GM21737 (cell line): Measurements from ENCODE around the gene RSPO4.

ENCODE experiments used
- ATAC-seq: cut with Tn5 transposase; IDR thresholded peaks from one replicate; pipeline ENCODE4 v1.9.1; 2021; ENCODE audit warnings: mild to moderate bottlenecking, moderate library complexity; ENCODE audit not compliant: unreplicated experiment

RSPO4 gene

GRCh38 chr20:944774-945410, 57.2 kb downstream of the RSPO4 start:
- ATAC-seq, result no peak

GRCh38 chr20:944148-944547, 58.0 kb downstream of the RSPO4 start:
- no peak for ATAC-seq

GRCh38 chr20:942611-943010, 59.5 kb downstream of the RSPO4 start:
- no peak for ATAC-seq

GRCh38 chr20:940926-941325, 61.2 kb downstream of the RSPO4 start:
- ATAC-seq, result no peak

- ATAC-seq, result no peak
Observed at GRCh38 chr20:939606-940005, 62.5 kb downstream of the RSPO4 start.

GRCh38 chr20:934186-934840, 67.8 kb downstream of the RSPO4 start:
- no peak for ATAC-seq

- no peak for ATAC-seq
Observed at GRCh38 chr20:933029-933428, 69.1 kb downstream of the RSPO4 start.

DNA sequence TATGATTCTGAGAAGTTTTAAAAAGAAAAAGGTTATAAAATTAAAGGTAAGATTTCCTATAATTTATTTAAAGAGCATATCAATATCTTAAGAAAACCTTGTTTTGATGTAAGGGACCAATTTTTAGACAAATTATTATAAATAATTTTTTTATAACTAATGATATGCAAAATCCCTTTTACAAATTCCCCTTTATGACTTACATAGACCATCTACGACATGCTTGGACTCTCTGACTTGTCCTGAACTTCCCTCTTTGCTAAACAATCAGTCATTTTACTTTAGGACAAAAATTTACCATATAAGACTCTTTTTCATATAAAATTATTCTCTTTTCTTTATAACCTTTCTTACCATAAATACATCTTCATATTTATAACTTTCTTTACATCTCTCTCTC, 70.7 kb downstream of the RSPO4 start:
- ATAC-seq, result no peak

DNA sequence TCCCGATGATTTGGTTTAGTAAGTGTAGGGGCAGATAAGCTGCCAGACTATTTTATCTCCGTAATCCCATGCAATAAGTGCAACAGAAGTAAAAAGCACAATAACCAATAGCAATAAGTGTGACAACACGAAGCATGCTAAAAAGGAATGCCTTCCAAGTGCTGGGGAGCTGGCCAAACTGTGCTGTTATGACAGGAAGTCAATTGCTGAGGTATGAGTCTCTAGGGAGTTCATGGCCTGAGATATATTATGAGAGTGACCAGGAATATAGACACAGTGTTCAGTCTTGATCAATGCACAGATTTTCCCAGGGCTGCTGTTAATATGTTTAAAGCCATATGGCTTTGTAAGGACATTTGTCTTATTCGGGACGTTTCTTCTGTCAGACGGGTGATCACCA, 75.4 kb downstream of the RSPO4 start:
- no peak for ATAC-seq

- ATAC-seq, result no peak
Observed at GRCh38 chr20:925516-925915, 76.6 kb downstream of the RSPO4 start.

- no peak for ATAC-seq
Observed at GRCh38 chr20:924639-925038, 77.5 kb downstream of the RSPO4 start.

DNA sequence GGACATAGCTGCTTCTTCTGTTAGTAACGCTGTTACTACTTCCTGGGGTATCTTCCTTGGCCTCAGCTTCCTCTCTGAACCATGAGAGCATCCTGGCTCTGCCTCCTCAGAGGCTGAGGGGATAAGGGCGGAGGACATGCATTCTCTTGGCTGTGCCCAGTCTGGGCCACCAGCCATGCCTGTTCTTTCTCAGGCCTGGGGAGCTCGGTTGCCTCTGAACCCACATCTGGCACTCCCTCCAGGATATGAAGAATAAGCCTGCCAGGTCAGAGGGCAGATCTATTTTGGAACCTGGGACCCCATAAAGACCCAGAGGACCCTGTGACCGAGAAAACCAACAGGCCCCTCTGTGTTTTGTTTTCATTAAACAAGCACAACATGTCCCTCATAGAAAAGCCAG, 79.3 kb downstream of the RSPO4 start:
- no peak for ATAC-seq

DNA sequence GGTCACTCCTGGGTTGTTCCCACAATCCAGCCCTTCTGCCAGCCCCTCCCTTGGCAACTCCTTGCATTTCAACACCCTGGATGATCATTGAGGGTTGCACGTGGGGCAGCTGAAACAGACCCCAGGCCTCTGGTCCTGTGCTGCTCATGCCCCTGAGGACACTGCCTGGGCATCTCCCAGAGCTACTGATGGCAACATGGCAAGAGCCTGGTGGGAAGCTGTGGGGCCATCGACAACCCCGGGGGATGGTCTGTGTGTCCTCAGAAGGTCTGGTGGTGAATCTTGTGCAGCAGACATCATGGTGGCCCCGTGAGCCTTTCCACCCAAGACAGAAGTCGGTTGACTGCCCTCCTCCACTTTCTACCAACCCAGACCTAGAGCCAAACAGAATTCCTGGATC, 81.0 kb downstream of the RSPO4 start:
- no peak for ATAC-seq

DNA sequence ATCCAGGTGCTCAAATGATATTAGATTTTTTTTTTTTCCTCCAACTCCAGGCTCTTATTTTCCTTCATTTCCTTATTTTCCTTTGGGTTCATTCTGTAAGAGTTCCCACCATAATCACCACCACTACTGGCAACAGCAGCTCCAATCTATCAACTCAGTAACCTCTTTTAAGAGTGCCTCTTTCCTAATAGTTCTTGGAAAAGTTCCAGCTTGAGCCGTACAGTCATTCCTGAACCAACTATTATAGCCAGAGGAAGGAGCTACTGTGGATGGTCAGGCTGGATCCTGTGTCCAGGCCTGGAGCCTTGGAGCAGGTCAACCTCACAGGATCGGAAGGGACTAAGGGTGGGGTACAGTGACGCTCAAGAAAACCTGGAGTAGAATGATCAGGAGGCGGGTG, 81.8 kb downstream of the RSPO4 start:
- ATAC-seq, result no peak

DNA sequence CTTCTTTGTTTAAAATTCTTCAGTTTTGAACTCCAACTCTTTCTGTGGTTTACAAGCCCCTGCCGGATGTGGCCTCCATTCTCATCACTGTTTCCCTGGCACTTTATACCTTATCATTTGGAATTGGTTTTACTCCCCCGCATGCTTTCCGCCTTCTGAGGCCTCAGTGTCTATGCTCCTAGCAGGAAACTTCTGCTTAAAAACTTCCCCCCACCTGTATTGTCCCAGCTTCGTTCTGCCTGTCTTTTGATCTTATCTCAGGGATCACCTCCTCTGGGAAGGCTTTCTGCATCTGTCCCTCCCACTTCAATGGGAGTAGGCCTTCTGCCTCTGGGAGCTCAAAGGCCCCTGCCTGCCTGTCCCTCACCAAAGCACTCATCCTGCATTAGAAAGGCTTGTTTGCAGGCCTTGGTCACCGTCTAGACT, 82.6 kb downstream of the RSPO4 start:
- no peak for ATAC-seq

GRCh38 chr20:917416-917815, 84.7 kb downstream of the RSPO4 start:
- ATAC-seq, result no peak

DNA sequence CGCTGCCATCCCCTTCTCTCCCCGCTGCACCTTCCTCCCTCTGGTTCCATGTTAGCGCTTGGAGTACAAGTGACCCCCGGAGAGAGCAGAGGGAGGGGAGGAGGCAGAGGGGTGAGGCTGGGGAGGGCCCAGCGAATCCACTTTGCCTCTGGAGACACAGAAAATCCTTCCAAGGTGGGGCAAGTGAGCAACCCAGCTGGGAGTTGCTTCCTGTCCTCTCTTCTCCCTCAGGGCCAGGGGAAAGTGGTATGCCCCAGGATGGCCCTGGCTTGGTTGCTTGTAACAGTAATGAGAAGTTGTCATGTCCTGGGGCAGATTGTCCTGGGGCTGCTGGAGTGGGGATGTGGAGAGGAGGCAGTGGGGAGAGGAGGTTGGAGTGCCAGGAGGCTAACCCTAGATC, 85.3 kb downstream of the RSPO4 start:
- ATAC-seq, result no peak

DNA sequence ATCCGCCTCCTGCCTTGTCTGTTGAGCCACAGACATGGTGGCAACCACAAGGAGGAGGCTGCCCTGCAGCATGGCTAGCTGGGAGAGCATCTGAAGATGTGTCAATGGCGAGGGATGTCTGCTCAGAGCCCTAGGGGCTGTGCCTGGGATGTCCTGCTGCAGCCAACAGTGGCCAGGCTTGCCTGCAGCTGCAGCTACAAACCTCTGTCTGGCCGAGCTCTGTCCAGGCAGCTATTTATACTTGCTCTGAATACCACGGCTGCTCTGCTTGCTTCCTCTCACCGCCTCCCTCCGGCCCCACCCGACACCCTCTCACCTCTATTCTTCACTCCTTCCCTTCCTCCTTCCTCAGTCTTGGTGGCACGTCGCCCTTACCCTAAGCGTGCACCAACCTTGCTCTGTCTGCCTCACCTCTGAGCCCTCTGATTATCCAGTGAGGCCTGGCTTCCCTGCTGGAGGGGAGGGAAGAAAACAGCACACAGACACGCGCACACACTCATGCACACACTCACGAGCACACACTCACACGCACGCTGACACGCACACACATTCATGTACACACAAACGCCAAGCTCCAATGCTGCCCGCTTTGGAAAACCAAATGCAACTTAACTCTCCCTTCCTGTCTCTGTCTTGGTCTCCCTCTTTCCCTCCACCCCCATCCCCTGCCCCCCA, 85.8 kb downstream of the RSPO4 start, which contains the start of gene ANGPT4:
Gene ANGPT4, minus strand, starts transcription at position 210 of the 675 bp plus-strand sequence. Its CDS starts 120 bp downstream, at position 90.
- ATAC-seq, result no peak

GRCh38 chr20:914727-915498, 87.2 kb downstream of the RSPO4 start:
- no peak for ATAC-seq

- no peak for ATAC-seq
Observed at GRCh38 chr20:913306-913849, 88.7 kb downstream of the RSPO4 start.
